Keratinocyte (primary cell): ENCODE results near the gene ZNF219. TPM values are rescaled to one million over a fixed set of nuclear protein-coding genes. Genes with fewer than 3 reads are reported as not detected.

ENCODE experiments used
- DNase-seq: peaks from one replicate; pipeline ENCODE4 v3.0.0-alpha.2; 2011; ENCODE audit warnings: low read depth, missing footprints, low spot score
- FAIRE-seq: peaks from 2 replicates; lab custom pipeline; 2011; peaks lifted over from hg19 to GRCh38; lab: Jason Lieb, UNC
- H2AFZ ChIP-seq: 2 replicates; pipeline ENCODE4 v1.6.0; 2012; ENCODE audit warnings: low read length, control low read depth, inconsistent platforms; ENCODE audit not compliant: control insufficient read depth
- H3K27ac ChIP-seq: 2 replicates; pipeline ENCODE4 v1.5.1; 2011; ENCODE audit warnings: low read length; ENCODE audit not compliant: control insufficient read depth, insufficient read depth
- H3K27me3 ChIP-seq: 3 replicates; pipeline ENCODE4 v1.6.0; 2011; ENCODE audit warnings: low read length; ENCODE audit not compliant: control insufficient read depth, insufficient read depth; ENCODE audit errors: extremely low read depth
- H3K36me3 ChIP-seq, 2 experiments: 2 replicates in 1 of 2; 3 replicates in 1 of 2; pipeline ENCODE4 v1.5.1; 2011; ENCODE audit warnings: low read length in 2 of 2, mild to moderate bottlenecking in 1 of 2; ENCODE audit not compliant: control insufficient read depth in 2 of 2, insufficient read depth in 2 of 2; ENCODE audit errors: extremely low read depth in 1 of 2
- H3K4me1 ChIP-seq: 3 replicates; pipeline ENCODE4 v1.5.1; 2011; ENCODE audit warnings: low read length; ENCODE audit not compliant: control insufficient read depth, insufficient read depth; ENCODE audit errors: extremely low read depth
- H3K4me2 ChIP-seq: 3 replicates; pipeline ENCODE4 v1.6.0; 2011; ENCODE audit warnings: low read depth, low read length; ENCODE audit not compliant: control insufficient read depth, insufficient read depth; ENCODE audit errors: extremely low read depth
- H3K4me3 ChIP-seq, 3 experiments: fragments of 200-600 bp in 1 of 3; sonication (generic) in 1 of 3; 2 replicates in 2 of 3; 3 replicates in 1 of 3; pipeline ENCODE4 v1.5.1; 2011 to 2016; ENCODE audit warnings: low read length in 3 of 3, mild to moderate bottlenecking in 3 of 3, control low read depth in 2 of 3, inconsistent platforms in 1 of 3, low read depth in 1 of 3, mixed read lengths in 1 of 3, mixed run types in 1 of 3, moderate library complexity in 1 of 3; ENCODE audit not compliant: control insufficient read depth in 2 of 3, insufficient read depth in 2 of 3; ENCODE audit errors: extremely low read depth in 1 of 3
- H3K79me2 ChIP-seq: 2 replicates; pipeline ENCODE4 v1.6.0; 2012; ENCODE audit warnings: low read length; ENCODE audit not compliant: control insufficient read depth, insufficient read depth
- H3K9ac ChIP-seq: 3 replicates; pipeline ENCODE4 v1.6.0; 2011; ENCODE audit warnings: low read length; ENCODE audit not compliant: control insufficient read depth, insufficient read depth; ENCODE audit errors: extremely low read depth
- H3K9me1 ChIP-seq: 3 replicates; pipeline ENCODE4 v1.6.0; 2011; ENCODE audit warnings: low read length; ENCODE audit not compliant: control insufficient read depth, insufficient read depth; ENCODE audit errors: extremely low read depth
- H3K9me3 ChIP-seq: 2 replicates; pipeline ENCODE4 v1.5.1; 2012; ENCODE audit warnings: low read depth, low read length; ENCODE audit not compliant: control insufficient read depth
- H4K20me1 ChIP-seq: 3 replicates; pipeline ENCODE4 v1.6.0; 2011; ENCODE audit warnings: low read length; ENCODE audit not compliant: control insufficient read depth, insufficient read depth; ENCODE audit errors: extremely low read depth
- EZH2 ChIP-seq: IDR thresholded peaks from one replicate; pipeline ENCODE4 v1.6.1; 2012; ENCODE audit warnings: inconsistent platforms, mild to moderate bottlenecking, low read length, moderate library complexity
- dilution Hi-C: fragments of 300-500 bp; cut with MboI; formaldehyde crosslinking; loops from one replicate; pipeline ENCODE4 v1.7.0; 2020; ENCODE audit warnings: low sequenced_read_pairs; ENCODE audit not compliant: extremely low pct_ligation_motif_present
- polyA plus RNA-seq, 5 experiments: library from polyadenylated mRNA; depleted of rRNA in 3 of 5; stranded (reverse) in 3 of 5; stranded (forward) in 1 of 5; unstranded in 1 of 5; fragments of >200 nt; gene quantifications; 1 replicate in 1 of 5; 2 replicates in 3 of 5; 3 replicates in 1 of 5; pipeline versions ENCODE4 v1.2.1 to v1.2.3, GENCODE V29; 2011 to 2012; ENCODE audit warnings: missing spikeins in 2 of 5, low read depth in 1 of 5, low replicate concordance in 1 of 5
- TF ChIP-seq, protein P1 (sequence below), 3 experiments: IDR thresholded peaks in 1 of 3; conservative IDR thresholded peaks in 1 of 3; optimal IDR thresholded peaks in 1 of 3; 2 replicates in 2 of 3; 3 replicates in 1 of 3; pipeline versions ENCODE3 to v1.5.1; 2011; ENCODE audit warnings: low read length in 3 of 3, mild to moderate bottlenecking in 3 of 3, moderate library complexity in 2 of 3, control low read depth in 1 of 3, inconsistent platforms in 1 of 3; ENCODE audit not compliant: insufficient read depth in 2 of 3; ENCODE audit errors: extremely low read depth in 1 of 3

The ZNF219 gene
- polyA plus RNA-seq, 1 donor (not counting 4 experiments of a cell fraction or from before 2014, with no cell fraction given), result 23.1 TPM

DNA sequence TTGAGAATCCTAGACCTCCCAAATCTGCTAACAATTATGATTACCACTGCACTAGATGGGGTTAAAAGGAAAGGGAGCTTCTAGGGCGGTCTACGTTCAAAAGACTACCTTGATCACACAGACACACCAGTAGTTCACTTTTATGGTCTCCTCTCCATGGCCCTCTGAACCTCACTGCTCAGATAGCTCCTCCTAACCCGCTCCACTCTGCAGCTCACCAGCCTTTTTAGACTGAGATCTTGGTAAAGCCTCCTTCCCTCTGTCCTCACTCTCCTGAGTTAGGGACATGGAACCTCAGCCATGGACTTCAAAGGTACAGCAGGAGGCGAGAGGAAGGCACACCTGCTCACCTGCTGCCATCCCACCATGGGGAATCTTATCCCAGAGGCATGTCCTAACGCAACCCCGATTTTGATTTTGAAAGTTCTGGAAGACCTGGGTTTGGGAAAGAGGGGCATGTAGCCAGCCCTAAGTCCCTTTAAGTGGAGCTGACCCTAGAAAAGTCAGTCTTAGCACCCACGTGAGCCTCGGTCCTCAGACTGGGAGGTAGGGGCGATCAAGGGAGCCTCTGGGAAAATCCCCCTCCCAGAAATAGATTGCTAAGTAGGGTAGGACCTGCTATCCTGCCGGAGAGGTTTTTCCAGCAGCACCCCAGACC lies 1.3 kb downstream of the ZNF219 start:
- Histone ChIP-seq H3K27me3 (no peaks in the 10 kb centered on the region), H4K20me1 (peaks cover 4% of the 10 kb centered on the region), H3K4me2 (peak overlapping the region; percentile 87), H3K4me1 (peaks cover 45% of the 10 kb centered on the region), H3K9me1 (no peaks in the 10 kb centered on the region), H2AFZ (no peak overlapping the region), H3K79me2 (peaks cover 39% of the 10 kb centered on the region), H3K27ac (peak overlapping the region; percentile 66), H3K9ac (peak overlapping the region; percentile 63), H3K36me3 (peaks cover 5 to 14% of the 10 kb centered on the region in 2 experiments), H3K9me3 (no peaks in the 10 kb centered on the region), H3K4me3 (peak overlapping the region; percentile 47 to 76 (median 64))
- DNase-seq (no peak), FAIRE-seq (no peak)
- dilution Hi-C loops, result no loop called here
- TF ChIP-seq, protein P1, sequence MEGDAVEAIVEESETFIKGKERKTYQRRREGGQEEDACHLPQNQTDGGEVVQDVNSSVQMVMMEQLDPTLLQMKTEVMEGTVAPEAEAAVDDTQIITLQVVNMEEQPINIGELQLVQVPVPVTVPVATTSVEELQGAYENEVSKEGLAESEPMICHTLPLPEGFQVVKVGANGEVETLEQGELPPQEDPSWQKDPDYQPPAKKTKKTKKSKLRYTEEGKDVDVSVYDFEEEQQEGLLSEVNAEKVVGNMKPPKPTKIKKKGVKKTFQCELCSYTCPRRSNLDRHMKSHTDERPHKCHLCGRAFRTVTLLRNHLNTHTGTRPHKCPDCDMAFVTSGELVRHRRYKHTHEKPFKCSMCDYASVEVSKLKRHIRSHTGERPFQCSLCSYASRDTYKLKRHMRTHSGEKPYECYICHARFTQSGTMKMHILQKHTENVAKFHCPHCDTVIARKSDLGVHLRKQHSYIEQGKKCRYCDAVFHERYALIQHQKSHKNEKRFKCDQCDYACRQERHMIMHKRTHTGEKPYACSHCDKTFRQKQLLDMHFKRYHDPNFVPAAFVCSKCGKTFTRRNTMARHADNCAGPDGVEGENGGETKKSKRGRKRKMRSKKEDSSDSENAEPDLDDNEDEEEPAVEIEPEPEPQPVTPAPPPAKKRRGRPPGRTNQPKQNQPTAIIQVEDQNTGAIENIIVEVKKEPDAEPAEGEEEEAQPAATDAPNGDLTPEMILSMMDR (optimal IDR thresholded peaks at IDR 0.05 in 1 of 3, IDR thresholded peaks at IDR 0.05 in 1 of 3, conservative IDR thresholded peaks at IDR 0.05 in 1 of 3; ENCODE audit: extremely low read depth in 1 of 3, insufficient read depth in 2 of 3, low read length in 3 of 3), result no peak
- no peak for TF ChIP-seq EZH2

DNA sequence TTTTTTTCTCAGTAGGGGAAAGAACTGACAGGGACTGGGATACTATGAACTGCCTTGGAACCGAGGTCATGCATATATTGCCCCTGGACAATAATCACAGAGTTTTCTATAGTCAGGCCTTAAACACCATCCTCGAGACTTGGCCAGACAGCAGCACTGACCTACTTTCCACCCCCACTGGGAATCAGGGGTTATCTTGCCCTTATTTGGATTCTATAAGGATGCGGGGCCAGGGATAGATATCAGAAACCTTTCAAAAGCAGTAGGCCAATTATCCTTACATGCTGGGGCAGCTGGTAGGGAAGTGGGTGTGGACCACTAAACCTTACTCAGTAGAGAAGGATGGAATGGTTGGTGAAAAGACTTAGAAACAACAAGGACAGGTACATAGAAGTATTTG lies 2.0 kb downstream of the ZNF219 start:
- dilution Hi-C loops, result no loop called here
- H3K4me3 ChIP-seq, result peak overlapping the region in 1 of 3 experiments; percentile 64
- no peak for TF ChIP-seq EZH2
- TF ChIP-seq, protein P1 (optimal IDR thresholded peaks at IDR 0.05 in 1 of 3, IDR thresholded peaks at IDR 0.05 in 1 of 3, conservative IDR thresholded peaks at IDR 0.05 in 1 of 3; ENCODE audit: extremely low read depth in 1 of 3, insufficient read depth in 2 of 3, low read length in 3 of 3), result no peak
- H3K36me3 ChIP-seq, result peaks cover 7 to 14% of the 10 kb centered on the region in 2 experiments
- FAIRE-seq (no peak), DNase-seq (no peak)
- H3K4me2 ChIP-seq, result peak overlapping the region; percentile 87
- H3K4me1 ChIP-seq, result peaks cover 39% of the 10 kb centered on the region
- no peak overlapping the region for H3K9ac ChIP-seq
- H3K27me3 ChIP-seq, result no peaks in the 10 kb centered on the region
- no peak overlapping the region for H2AFZ ChIP-seq
- H3K27ac ChIP-seq, result peak overlapping the region; percentile 66
- peaks cover 4% of the 10 kb centered on the region for H4K20me1 ChIP-seq
- H3K9me3 ChIP-seq, result no peaks in the 10 kb centered on the region
- no peaks in the 10 kb centered on the region for H3K9me1 ChIP-seq
- peaks cover 39% of the 10 kb centered on the region for H3K79me2 ChIP-seq
